Measurements from ENCODE around the gene DDX10.

- TF ChIP-seq TOE1 (IDR thresholded peaks at IDR 0.05; ENCODE audit: borderline replicate concordance) (no peak), TOE1 (CRISPR knock-in tag; IDR thresholded peaks at IDR 0.05; ENCODE audit: borderline replicate concordance, low read depth) (no peak), MYC (IDR thresholded peaks at IDR 0.05; ENCODE audit: low read depth, low read length) (no peak), MYC (CRISPR knock-in tag; IDR thresholded peaks at IDR 0.05; ENCODE audit: borderline replicate concordance, low read depth) (no peak), TEAD4 (IDR thresholded peaks at IDR 0.05; ENCODE audit: low read length) (peak; percentile 29; the same call in 1 of the 2 replicates), TEAD4 (CRISPR knock-in tag; IDR thresholded peaks at IDR 0.05; ENCODE audit: borderline replicate concordance) (no peak)
These were observed 268.8 kb downstream of the DDX10 start for GRCh38 chr11:108933630-108934029.
